Heart left ventricle (tissue), 16 donors: Measurements from ENCODE around the gene EPG5. TPM values are rescaled to one million over a fixed set of nuclear protein-coding genes. Genes with fewer than 3 reads are reported as not detected.

Experiments used
- ATAC-seq, 4 donors: fragments of 200-7000 bp; cut with Tn5 transposase; one replicate each; pipeline ENCODE4 v1.9.1; 2020 to 2022; ENCODE audit warnings: moderate library complexity in 4 of 4, mild to moderate bottlenecking in 3 of 4, moderate number of reproducible peaks in 1 of 4
- DNase-seq, 5 donors: peaks; one replicate each; pipeline ENCODE4 v3.0.0-alpha.2; 2020
- H3K27ac ChIP-seq, 12 donors: fragments of 200-600 bp; sonication (generic) in 4 of 12; one replicate each; pipeline versions ENCODE4 v1.5.0 to v1.8.0; 2016 to 2022; ENCODE audit warnings: mild to moderate bottlenecking in 2 of 12
- H3K27me3 ChIP-seq, 9 donors: fragments of 200-600 bp; sonication (generic) in 2 of 9; one replicate each; pipeline versions ENCODE4 v1.5.1 to v1.8.0; 2016 to 2022; ENCODE audit warnings: mild to moderate bottlenecking in 3 of 9
- H3K36me3 ChIP-seq, 9 donors: fragments of 200-600 bp; sonication (generic) in 2 of 9; one replicate each; pipeline versions ENCODE4 v1.5.0 to v1.8.0; 2018 to 2022; ENCODE audit warnings: mild to moderate bottlenecking in 2 of 9
- H3K4me1 ChIP-seq, 12 donors: fragments of 200-600 bp; sonication (generic) in 4 of 12; one replicate each; pipeline versions ENCODE4 v1.5.0 to v1.8.0; 2016 to 2022; ENCODE audit warnings: mild to moderate bottlenecking in 3 of 12
- H3K4me3 ChIP-seq, 12 donors: fragments of 200-600 bp; sonication (generic) in 4 of 12; one replicate each; pipeline versions ENCODE4 v1.5.0 to v1.8.0; 2017 to 2022; ENCODE audit warnings: mild to moderate bottlenecking in 9 of 12, moderate library complexity in 4 of 12
- H3K9me3 ChIP-seq, 12 donors: fragments of 200-600 bp; sonication (generic) in 4 of 12; one replicate each; pipeline versions ENCODE4 v1.5.0 to v1.8.0; 2016 to 2022; ENCODE audit warnings: mild to moderate bottlenecking in 1 of 12
- CTCF ChIP-seq, 12 donors: fragments of 200-600 bp; sonication (generic) in 4 of 12; IDR thresholded peaks; one replicate each; pipeline versions ENCODE4 v1.5.0 to v1.8.0; 2018 to 2022; ENCODE audit warnings: antibody characterized with exemption in 12 of 12, mild to moderate bottlenecking in 5 of 12
- POLR2A ChIP-seq, 2 donors: fragments of 450-650 bp; IDR thresholded peaks; one replicate each; pipeline ENCODE4 v1.6.1; 2017; ENCODE audit warnings: antibody characterized with exemption in 2 of 2, mild to moderate bottlenecking in 2 of 2, moderate library complexity in 2 of 2
- WGBS, 4 donors: extraction: QIAGEN DNeasy Blood & Tissue Kit in 2 of 4; methylation state at CpG; one replicate each; pipeline versions ENCODE4 v1.1.5 to v1.1.7; 2013 to 2018; 5-methylcytosine and 5-hydroxymethylcytosine counted together
- intact Hi-C, 10 donors: fragments of 100-400 bp; cut with DNase I; formaldehyde crosslinking; loops; one replicate each; pipeline versions ENCODE4 v1.11.1 to v1.14.2; 2022
- polyA plus RNA-seq, 2 donors: library from polyadenylated mRNA; stranded (reverse); fragments of 200-250 nt; gene quantifications; one replicate each; pipeline ENCODE4 v1.2.3, GENCODE V29; 2013
- total RNA-seq, 9 donors: library from RNA; depleted of rRNA in 2 of 9; stranded (reverse); fragments of >200 nt in 2 of 9; fragmentation: NEBNext Ultra II Directional in 3 of 9; extraction: Animal tissue kit (Norgen Biotek cat#: 25700) in 3 of 9; gene quantifications; one replicate each; pipeline versions ENCODE4 v1.1.0 to v1.2.4, GENCODE V29; 2016 to 2023
- donor health status: ischemic (EF 13 %, LVEDD 7.1; RV severe dilation, severe dysfunction).
- donor health status: healthy with polysubstance abuse.
- donor health status: DM: no; HTN: yes; CAD: no.
- donor health status: DM: no; HTN: no; CAD: no.
- donor health status: ischemic (EF 25% LVEDD 6.9; RV normal size, moderate dysfunction).
- donor health status: ischemic (EF 25% LVEDD 5.7; RV mildly dilated, moderate dysfunction).
- donor health status: healthy.
- donor health status: DM: yes; HTN: yes; CAD: no.
- donor health status: ischemic (EF 35%, LVEDD 5.7; RV mildly dilated, moderate dysfunction).
- donor health status: nonischemic (EF 11% LVEDD 7.7; RV severe dilation, severe dysfunction).
- donor health status: DM: yes; HTN: yes; CAD: no.
- donor health status: PGD.
- donor health status: ischemic (EF 29% LVEDD 5.4; RV normal size, mild dysfunction).
- donor health status: nonischemic (EF 23%, LVEDD 6.1; RV moderate dilation, normal function).

Gene EPG5
- total and polyA plus RNA-seq, 11 donors: 7.9 to 37.8 (median 23.5) TPM

- Histone ChIP-seq H3K4me3 (no peak overlapping the region), H3K27me3 (peaks cover 7 to 44% (median 30%) of the 10 kb centered on the region in 9 donors), H3K4me1 (peaks cover 0 to 27% (median 14%) of the 10 kb centered on the region in 12 donors), H3K36me3 (no peaks in the 10 kb centered on the region), H3K27ac (no peak overlapping the region), H3K9me3 (no peaks in the 10 kb centered on the region)
- intact Hi-C loops: loop anchor here in 7 of 10 donors (5.0 to 10.0 kb wide), 4 partner anchors 60 to 150 kb away; partner anchors contain the start of gene SLC14A1 (in 5 of the 7)
- TF ChIP-seq POLR2A (IDR thresholded peaks at IDR 0.05) (no peak), CTCF (IDR thresholded peaks at IDR 0.05) (no peak)
- 63 to 74% (median 67%) methylated on average over 3 of the region's 3 CpGs for WGBS, 4 donors
- ATAC-seq (no peak), DNase-seq (no peak)
Measured at GRCh38 chr18:45835057-45835636, 132.0 kb downstream of the EPG5 start.

GRCh38 chr18:45834306-45834705 lies 132.8 kb downstream of the EPG5 start:
- DNase-seq (no peak), ATAC-seq (no peak)
- H3K9me3 ChIP-seq: no peaks in the 10 kb centered on the region
- intact Hi-C loops: loop anchor here in 2 of 10 donors (10.0 kb wide), 2 partner anchors 60 to 150 kb away; no protein-coding TSS in a partner anchor
- peaks cover 0 to 28% (median 14%) of the 10 kb centered on the region in 12 donors for H3K4me1 ChIP-seq
- no peak overlapping the region for H3K27ac ChIP-seq
- no peak overlapping the region for H3K4me3 ChIP-seq
- TF ChIP-seq POLR2A (IDR thresholded peaks at IDR 0.05): no peak
- no peak for TF ChIP-seq CTCF (IDR thresholded peaks at IDR 0.05)
- H3K27me3 ChIP-seq: peaks cover 7 to 40% (median 30%) of the 10 kb centered on the region in 9 donors
- 67 to 85% (median 82%) methylated on average over 1 of the region's 1 CpG for WGBS, 4 donors
- H3K36me3 ChIP-seq: no peaks in the 10 kb centered on the region

- TF ChIP-seq POLR2A (IDR thresholded peaks at IDR 0.05): no peak
- TF ChIP-seq CTCF (IDR thresholded peaks at IDR 0.05): no peak
- Histone ChIP-seq H3K27ac (no peak overlapping the region), H3K9me3 (no peaks in the 10 kb centered on the region), H3K36me3 (no peaks in the 10 kb centered on the region), H3K4me3 (no peak overlapping the region), H3K27me3 (peaks cover 7 to 38% (median 25%) of the 10 kb centered on the region in 9 donors), H3K4me1 (peaks cover 0 to 28% (median 13%) of the 10 kb centered on the region in 12 donors)
- no peak for ATAC-seq
- no peak for DNase-seq
- intact Hi-C loops: loop anchor here in 2 of 10 donors (10.0 kb wide), 2 partner anchors 59 to 149 kb away; no protein-coding TSS in a partner anchor
- WGBS, 4 donors: 78 to 99% (median 87%) methylated on average over 4 to 5 of the region's 5 CpGs
Measured at GRCh38 chr18:45833846-45834245, 133.3 kb downstream of the EPG5 start.

GRCh38 chr18:45830917-45831316 lies 136.2 kb downstream of the EPG5 start:
- Histone ChIP-seq H3K4me3 (no peak overlapping the region), H3K27me3 (peaks cover 0 to 9% (median 0%) of the 10 kb centered on the region in 9 donors), H3K4me1 (peaks cover 0 to 26% (median 7%) of the 10 kb centered on the region in 12 donors), H3K27ac (no peak overlapping the region), H3K36me3 (no peaks in the 10 kb centered on the region), H3K9me3 (no peaks in the 10 kb centered on the region)
- DNase-seq (no peak), ATAC-seq (no peak)
- WGBS, 4 donors: 76 to 93% (median 88%) methylated on average over 7 of the region's 7 CpGs
- intact Hi-C loops: loop anchor here in 2 of 10 donors (10.0 kb wide), 2 partner anchors 56 to 146 kb away; no protein-coding TSS in a partner anchor
- TF ChIP-seq POLR2A (IDR thresholded peaks at IDR 0.05) (no peak), CTCF (IDR thresholded peaks at IDR 0.05) (no peak)
